NT2/D1 (cell line): Measurements from ENCODE around the gene TNFSF15.
"Not testable (repeated sequence)": the region's sequence is repeated elsewhere in the genome, so short reads cannot be mapped to it uniquely, and the experiment has no call there.

ENCODE experiments used
- DNase-seq: peaks from one replicate; pipeline ENCODE4 v3.0.0-alpha.2; 2011; ENCODE audit warnings: low read depth, low spot score
- H3K27me3 ChIP-seq: 2 replicates; pipeline ENCODE4 v1.6.0; 2011; ENCODE audit warnings: mild to moderate bottlenecking; ENCODE audit not compliant: insufficient read length, insufficient read depth
- H3K36me3 ChIP-seq: 2 replicates; pipeline ENCODE4 v1.6.1; 2011; ENCODE audit warnings: mild to moderate bottlenecking, low read length, mixed read lengths; ENCODE audit not compliant: insufficient read depth, insufficient read length
- H3K4me1 ChIP-seq: 2 replicates; pipeline ENCODE4 v1.5.1; 2011; ENCODE audit not compliant: insufficient read depth, insufficient read length
- H3K4me3 ChIP-seq: 2 replicates; pipeline ENCODE4 v1.5.1; 2011; ENCODE audit warnings: low read depth; ENCODE audit not compliant: insufficient read length
- H3K9ac ChIP-seq: 2 replicates; pipeline ENCODE4 v1.6.0; 2011; ENCODE audit warnings: low read depth; ENCODE audit not compliant: insufficient read length
- H3K9me3 ChIP-seq: 2 replicates; pipeline ENCODE4 v1.5.1; 2011; ENCODE audit warnings: mild to moderate bottlenecking, low read length; ENCODE audit not compliant: insufficient read depth
- SUZ12 ChIP-seq: IDR thresholded peaks from 2 replicates; pipeline ENCODE4 v1.6.1; 2011; ENCODE audit not compliant: insufficient read length, insufficient read depth; ENCODE audit errors: extremely low read depth
- YY1 ChIP-seq: IDR thresholded peaks from 2 replicates; pipeline ENCODE4 v1.6.1; 2011; ENCODE audit not compliant: insufficient read length, insufficient read depth
- ZNF274 ChIP-seq: IDR thresholded peaks from 2 replicates; pipeline ENCODE4 v1.6.1; 2011; ENCODE audit warnings: mild to moderate bottlenecking, low read depth, low read length

The TNFSF15 gene

GRCh38 chr9:114735704-114736103 is 70.1 kb downstream of the TNFSF15 start:
- Histone ChIP-seq H3K36me3 (no peaks in the 10 kb centered on the region), H3K9me3 (no peaks in the 10 kb centered on the region), H3K4me1 (no peaks in the 10 kb centered on the region), H3K9ac (no peak overlapping the region), H3K27me3 (no peaks in the 10 kb centered on the region), H3K4me3 (no peak overlapping the region)
- TF ChIP-seq SUZ12 (no peak), ZNF274 (no peak), YY1 (no peak)
- no peak for DNase-seq

GRCh38 chr9:114735139-114735538 is 70.7 kb downstream of the TNFSF15 start:
- H3K27me3 ChIP-seq, H3K9me3 ChIP-seq, H3K9ac ChIP-seq, H3K36me3 ChIP-seq, H3K4me3 ChIP-seq, H3K4me1 ChIP-seq, DNase-seq: not testable (repeated sequence)
